GM12878 (cell line): ENCODE results near the gene SMARCC2.

Experiments used
- BRCA1 ChIP-seq: IDR thresholded peaks from 2 replicates; pipeline ENCODE4 v1.6.1; 2011; ENCODE audit warnings: low read depth, low read length, improper control_type of control experiment
- EZH2 ChIP-seq: IDR thresholded peaks from 2 replicates; pipeline ENCODE4 v1.6.1; 2012; ENCODE audit warnings: low read depth, mild to moderate bottlenecking, control low read depth, inconsistent platforms, low read length, borderline replicate concordance; ENCODE audit not compliant: control insufficient read depth
- GABPA ChIP-seq: IDR thresholded peaks from 2 replicates; pipeline ENCODE4 v1.6.1; 2014; ENCODE audit warnings: antibody characterized with exemption, low read depth, mild to moderate bottlenecking, inconsistent platforms
- JUNB ChIP-seq: IDR thresholded peaks from 2 replicates; pipeline ENCODE4 v1.6.1; 2016; ENCODE audit warnings: antibody characterized with exemption, mild to moderate bottlenecking
- KAT2A ChIP-seq: conservative IDR thresholded peaks from 2 replicates; pipeline ENCODE4 v1.6.1; 2011; ENCODE audit warnings: low read depth, low read length; ENCODE audit not compliant: control insufficient read depth
- POLR2A ChIP-seq: IDR thresholded peaks from 2 replicates; pipeline ENCODE4 v1.6.1; 2011; ENCODE audit warnings: low read depth, mild to moderate bottlenecking, low read length
- POLR2AphosphoS5 ChIP-seq: IDR thresholded peaks from 2 replicates; pipeline ENCODE4 v1.6.1; 2011; ENCODE audit warnings: mild to moderate bottlenecking, low read length, inconsistent platforms
- SREBF2 ChIP-seq: IDR thresholded peaks from 2 replicates; pipeline ENCODE4 v1.6.1; 2012; ENCODE audit warnings: mild to moderate bottlenecking, low read length
- TF ChIP-seq, protein P1 (sequence below), 3 experiments: IDR thresholded peaks in 2 of 3; conservative IDR thresholded peaks in 1 of 3; 2 replicates each; pipeline ENCODE4 v1.5.1; 2011; ENCODE audit warnings: low read depth in 3 of 3, low read length in 3 of 3, mild to moderate bottlenecking in 3 of 3, control low read depth in 2 of 3, moderate library complexity in 2 of 3, inconsistent platforms in 1 of 3, mixed read lengths in 1 of 3; ENCODE audit not compliant: control insufficient read depth in 2 of 3, insufficient read depth in 1 of 3; ENCODE audit errors: extremely low read depth in 1 of 3
- TF ChIP-seq, protein P2 (sequence below): fragments of 450-650 bp; IDR thresholded peaks from 2 replicates; pipeline ENCODE4 v1.6.1; 2016; ENCODE audit warnings: mild to moderate bottlenecking
- TF ChIP-seq, protein P3 (sequence below): IDR thresholded peaks from 2 replicates; pipeline ENCODE4 v1.6.1; 2011; ENCODE audit warnings: low read depth, low read length, improper control_type of control experiment, borderline replicate concordance
- TF ChIP-seq, protein P4 (sequence below): fragments of 450-650 bp; IDR thresholded peaks from 2 replicates; pipeline ENCODE4 v1.6.1; 2017; ENCODE audit warnings: low read depth, mild to moderate bottlenecking, moderate library complexity

DNA sequence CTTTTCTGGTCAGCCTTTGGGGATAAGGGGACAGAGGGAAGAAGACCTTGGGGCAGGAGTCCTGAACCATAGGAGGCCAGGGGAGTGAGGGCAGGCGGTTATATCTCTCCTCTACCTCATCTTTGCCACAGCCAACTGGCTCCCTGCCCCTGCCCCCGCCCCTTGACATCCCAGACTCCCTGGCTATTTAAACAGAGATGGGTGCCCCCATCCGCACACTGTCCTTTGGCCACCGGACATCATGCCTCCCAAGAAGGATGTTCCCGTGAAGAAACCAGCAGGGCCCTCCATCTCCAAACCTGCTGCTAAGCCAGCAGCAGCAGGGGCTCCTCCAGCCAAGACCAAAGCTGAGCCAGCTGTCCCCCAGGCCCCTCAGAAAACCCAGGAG, 35.6 kb downstream of the SMARCC2 start:
- TF ChIP-seq, protein P1, sequence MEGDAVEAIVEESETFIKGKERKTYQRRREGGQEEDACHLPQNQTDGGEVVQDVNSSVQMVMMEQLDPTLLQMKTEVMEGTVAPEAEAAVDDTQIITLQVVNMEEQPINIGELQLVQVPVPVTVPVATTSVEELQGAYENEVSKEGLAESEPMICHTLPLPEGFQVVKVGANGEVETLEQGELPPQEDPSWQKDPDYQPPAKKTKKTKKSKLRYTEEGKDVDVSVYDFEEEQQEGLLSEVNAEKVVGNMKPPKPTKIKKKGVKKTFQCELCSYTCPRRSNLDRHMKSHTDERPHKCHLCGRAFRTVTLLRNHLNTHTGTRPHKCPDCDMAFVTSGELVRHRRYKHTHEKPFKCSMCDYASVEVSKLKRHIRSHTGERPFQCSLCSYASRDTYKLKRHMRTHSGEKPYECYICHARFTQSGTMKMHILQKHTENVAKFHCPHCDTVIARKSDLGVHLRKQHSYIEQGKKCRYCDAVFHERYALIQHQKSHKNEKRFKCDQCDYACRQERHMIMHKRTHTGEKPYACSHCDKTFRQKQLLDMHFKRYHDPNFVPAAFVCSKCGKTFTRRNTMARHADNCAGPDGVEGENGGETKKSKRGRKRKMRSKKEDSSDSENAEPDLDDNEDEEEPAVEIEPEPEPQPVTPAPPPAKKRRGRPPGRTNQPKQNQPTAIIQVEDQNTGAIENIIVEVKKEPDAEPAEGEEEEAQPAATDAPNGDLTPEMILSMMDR (IDR thresholded peaks at IDR 0.05 in 2 of 3, conservative IDR thresholded peaks at IDR 0.05 in 1 of 3; ENCODE audit: control insufficient read depth in 2 of 3, extremely low read depth in 1 of 3, insufficient read depth in 1 of 3, low read depth in 3 of 3, low read length in 3 of 3): no peak
- no peak for TF ChIP-seq POLR2AphosphoS5
- TF ChIP-seq, protein P2, sequence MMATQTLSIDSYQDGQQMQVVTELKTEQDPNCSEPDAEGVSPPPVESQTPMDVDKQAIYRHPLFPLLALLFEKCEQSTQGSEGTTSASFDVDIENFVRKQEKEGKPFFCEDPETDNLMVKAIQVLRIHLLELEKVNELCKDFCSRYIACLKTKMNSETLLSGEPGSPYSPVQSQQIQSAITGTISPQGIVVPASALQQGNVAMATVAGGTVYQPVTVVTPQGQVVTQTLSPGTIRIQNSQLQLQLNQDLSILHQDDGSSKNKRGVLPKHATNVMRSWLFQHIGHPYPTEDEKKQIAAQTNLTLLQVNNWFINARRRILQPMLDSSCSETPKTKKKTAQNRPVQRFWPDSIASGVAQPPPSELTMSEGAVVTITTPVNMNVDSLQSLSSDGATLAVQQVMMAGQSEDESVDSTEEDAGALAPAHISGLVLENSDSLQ: no peak
- no peak for TF ChIP-seq KAT2A
- no peak for TF ChIP-seq POLR2A
- TF ChIP-seq GABPA: no peak
- TF ChIP-seq SREBF2: no peak
- TF ChIP-seq BRCA1: no peak
- TF ChIP-seq, protein P3, sequence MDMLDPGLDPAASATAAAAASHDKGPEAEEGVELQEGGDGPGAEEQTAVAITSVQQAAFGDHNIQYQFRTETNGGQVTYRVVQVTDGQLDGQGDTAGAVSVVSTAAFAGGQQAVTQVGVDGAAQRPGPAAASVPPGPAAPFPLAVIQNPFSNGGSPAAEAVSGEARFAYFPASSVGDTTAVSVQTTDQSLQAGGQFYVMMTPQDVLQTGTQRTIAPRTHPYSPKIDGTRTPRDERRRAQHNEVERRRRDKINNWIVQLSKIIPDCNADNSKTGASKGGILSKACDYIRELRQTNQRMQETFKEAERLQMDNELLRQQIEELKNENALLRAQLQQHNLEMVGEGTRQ: no peak
- TF ChIP-seq JUNB: no peak
- no peak for TF ChIP-seq EZH2
- TF ChIP-seq, protein P4, sequence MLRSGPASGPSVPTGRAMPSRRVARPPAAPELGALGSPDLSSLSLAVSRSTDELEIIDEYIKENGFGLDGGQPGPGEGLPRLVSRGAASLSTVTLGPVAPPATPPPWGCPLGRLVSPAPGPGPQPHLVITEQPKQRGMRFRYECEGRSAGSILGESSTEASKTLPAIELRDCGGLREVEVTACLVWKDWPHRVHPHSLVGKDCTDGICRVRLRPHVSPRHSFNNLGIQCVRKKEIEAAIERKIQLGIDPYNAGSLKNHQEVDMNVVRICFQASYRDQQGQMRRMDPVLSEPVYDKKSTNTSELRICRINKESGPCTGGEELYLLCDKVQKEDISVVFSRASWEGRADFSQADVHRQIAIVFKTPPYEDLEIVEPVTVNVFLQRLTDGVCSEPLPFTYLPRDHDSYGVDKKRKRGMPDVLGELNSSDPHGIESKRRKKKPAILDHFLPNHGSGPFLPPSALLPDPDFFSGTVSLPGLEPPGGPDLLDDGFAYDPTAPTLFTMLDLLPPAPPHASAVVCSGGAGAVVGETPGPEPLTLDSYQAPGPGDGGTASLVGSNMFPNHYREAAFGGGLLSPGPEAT: no peak
